Large intestine (tissue), 3 donors: ENCODE data around the gene ASTN2. TPM values are rescaled to one million over a fixed set of nuclear protein-coding genes. Genes with fewer than 3 reads are reported as not detected.

Source experiments
- DNase-seq, 2 donors: peaks; one replicate each; pipeline versions ENCODE4 v3.0.0 to v3.0.0-alpha.2; 2013
- H3K27ac ChIP-seq: one replicate; pipeline ENCODE4 v1.5.1; 2013; ENCODE audit warnings: low read length
- H3K27me3 ChIP-seq: 2 replicates; pipeline ENCODE4 v1.6.1; 2013; ENCODE audit warnings: low read length; ENCODE audit not compliant: control insufficient read depth, insufficient read depth
- H3K36me3 ChIP-seq: 2 replicates; pipeline ENCODE4 v1.6.1; 2013; ENCODE audit warnings: low read length; ENCODE audit not compliant: control insufficient read depth, insufficient read depth
- H3K4me1 ChIP-seq: one replicate; pipeline ENCODE4 v1.6.1; 2013; ENCODE audit warnings: low read length; ENCODE audit not compliant: control insufficient read depth, insufficient read depth
- H3K4me3 ChIP-seq: one replicate; pipeline ENCODE4 v1.5.1; 2013; ENCODE audit warnings: low read length
- H3K9me3 ChIP-seq: one replicate; pipeline ENCODE4 v1.6.1; 2013; ENCODE audit warnings: mild to moderate bottlenecking, low read depth, low read length, moderate library complexity; ENCODE audit not compliant: control insufficient read depth
- WGBS: methylation state at CpG from one replicate; pipeline ENCODE4 v1.1.5; 2013; ENCODE audit warnings: low lambda C conversion rate; ENCODE audit not compliant: insufficient coverage; 5-methylcytosine and 5-hydroxymethylcytosine counted together
- polyA plus RNA-seq: library from polyadenylated mRNA; unstranded; fragments of 120-200 nt; gene quantifications from one replicate; pipeline ENCODE4 v1.2.1, GENCODE V29; 2013

Gene ASTN2
- polyA plus RNA-seq, 1 donor, result 11.4 TPM

- H3K27me3 ChIP-seq, result no peaks in the 10 kb centered on the region
- no peaks in the 10 kb centered on the region for H3K4me1 ChIP-seq
- 80% methylated on average over 1 of the region's 3 CpGs for WGBS
Measured at GRCh38 chr9:116395699-116396037, 1019.2 kb downstream of the ASTN2 start.

DNA sequence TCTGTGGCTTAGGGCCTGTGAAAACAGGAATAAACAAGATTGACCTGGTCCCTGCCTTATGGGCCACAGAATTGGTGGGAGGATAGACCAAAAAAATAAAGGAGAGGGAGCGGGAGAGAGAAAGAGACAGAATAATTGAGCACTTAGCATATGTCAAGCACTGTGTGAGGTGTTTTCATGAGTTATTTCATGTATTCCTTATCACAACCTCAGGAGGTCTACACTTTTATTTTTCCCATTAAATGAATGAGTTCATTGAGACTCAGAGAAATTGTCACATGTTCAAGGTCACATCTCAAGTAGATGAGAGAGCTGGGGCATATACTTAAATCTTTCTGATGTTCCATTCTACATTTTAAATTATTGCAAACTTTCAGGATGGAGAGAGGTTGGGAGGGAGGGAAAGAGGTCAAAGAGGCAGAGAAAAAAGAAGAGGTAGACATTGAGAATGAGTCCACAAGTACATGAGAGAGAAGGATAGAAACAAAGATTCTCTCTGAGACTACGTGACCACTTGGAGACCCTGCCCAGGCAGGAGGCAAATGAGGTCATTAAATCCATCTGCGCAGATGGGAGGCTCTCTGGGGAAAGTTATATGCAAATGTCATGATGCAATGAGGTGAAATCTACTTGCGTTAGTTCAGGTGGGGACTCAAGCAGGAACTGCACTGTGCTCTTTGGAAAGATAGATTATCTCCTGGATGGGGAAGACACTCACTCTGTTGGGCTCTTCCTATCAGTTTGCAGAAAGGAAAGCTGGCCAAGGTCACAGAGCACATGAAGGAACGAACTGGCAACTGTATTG is 1019.8 kb downstream of the ASTN2 start:
- H3K4me3 ChIP-seq, result no peak overlapping the region
- WGBS, result no CpG with 5 or more reads among the region's 5 CpGs
- no peaks in the 10 kb centered on the region for H3K4me1 ChIP-seq
- no peak for DNase-seq
- H3K9me3 ChIP-seq, result no peaks in the 10 kb centered on the region
- H3K36me3 ChIP-seq, result peaks cover 5% of the 10 kb centered on the region
- no peaks in the 10 kb centered on the region for H3K27me3 ChIP-seq
- H3K27ac ChIP-seq, result no peak overlapping the region

More at GRCh38 chr9:116395699-116396037, 1019.2 kb downstream of the ASTN2 start:
- no peak for DNase-seq
- Histone ChIP-seq H3K36me3 (peaks cover 5% of the 10 kb centered on the region), H3K4me3 (no peak overlapping the region), H3K27ac (no peak overlapping the region), H3K9me3 (no peaks in the 10 kb centered on the region)

GRCh38 chr9:116394070-116394469 is 1020.8 kb downstream of the ASTN2 start:
- WGBS, result 89% methylated on average over 2 of the region's 6 CpGs
- DNase-seq, result no peak
- H3K36me3 ChIP-seq, result peaks cover 5% of the 10 kb centered on the region
- H3K4me1 ChIP-seq, result no peaks in the 10 kb centered on the region
- H3K27ac ChIP-seq, result no peak overlapping the region
- no peaks in the 10 kb centered on the region for H3K9me3 ChIP-seq
- H3K4me3 ChIP-seq, result no peak overlapping the region
- H3K27me3 ChIP-seq, result no peaks in the 10 kb centered on the region

DNA sequence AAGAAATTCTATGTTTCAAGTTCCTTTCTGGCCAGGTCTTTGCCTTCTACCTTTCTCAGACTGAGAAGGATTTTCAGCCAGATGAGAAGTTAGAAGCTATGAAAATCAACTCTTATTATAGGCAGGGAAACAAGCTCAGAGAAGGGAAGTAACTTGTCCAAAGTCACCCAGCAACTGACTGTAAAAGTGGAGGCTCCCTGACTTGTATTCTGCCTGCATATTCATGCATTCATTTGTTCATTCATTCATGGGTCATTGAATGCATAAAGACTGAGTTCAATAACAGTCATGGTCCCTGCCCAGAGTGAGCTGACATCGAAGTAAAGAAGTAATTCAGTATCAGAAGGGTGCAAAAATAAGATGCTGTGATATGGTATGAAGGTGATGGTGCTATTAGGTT is 1021.7 kb downstream of the ASTN2 start:
- H3K27ac ChIP-seq, result no peak overlapping the region
- no peaks in the 10 kb centered on the region for H3K9me3 ChIP-seq
- no peaks in the 10 kb centered on the region for H3K27me3 ChIP-seq
- no CpG with 5 or more reads among the region's 1 CpG for WGBS
- peaks cover 5% of the 10 kb centered on the region for H3K36me3 ChIP-seq
- no peak for DNase-seq
- no peak overlapping the region for H3K4me3 ChIP-seq
- no peaks in the 10 kb centered on the region for H3K4me1 ChIP-seq

DNA sequence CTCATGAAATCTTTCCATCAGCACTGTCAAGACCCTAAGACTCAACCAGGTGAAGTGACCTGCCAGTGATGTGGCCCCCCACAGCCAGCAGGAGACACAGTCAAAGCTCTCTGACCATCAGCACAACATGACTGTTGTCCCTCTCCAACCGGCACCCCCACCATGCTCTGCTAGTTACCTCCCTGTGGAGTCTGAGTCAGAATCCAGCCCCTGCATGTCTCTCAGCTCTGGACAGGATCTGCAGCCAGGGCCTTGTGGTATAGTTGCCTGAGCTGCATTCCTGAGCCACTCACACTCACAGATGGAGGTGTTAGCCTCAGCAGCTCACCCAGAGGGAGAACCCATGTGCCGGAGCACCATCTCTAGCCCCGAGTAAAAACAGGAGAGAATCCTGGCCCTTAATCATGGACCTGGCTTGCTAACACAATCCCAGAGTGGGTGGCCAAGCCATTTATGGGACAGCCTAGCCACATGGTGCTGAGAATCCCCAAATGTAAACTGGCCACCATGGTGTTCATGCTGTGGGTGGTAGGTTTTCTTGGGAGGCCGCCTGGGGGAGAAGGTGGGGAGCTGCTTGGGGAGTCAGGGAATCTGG is 1023.5 kb downstream of the ASTN2 start:
- no peak for DNase-seq
- no peaks in the 10 kb centered on the region for H3K9me3 ChIP-seq
- no CpG with 5 or more reads among the region's 4 CpGs for WGBS

DNA sequence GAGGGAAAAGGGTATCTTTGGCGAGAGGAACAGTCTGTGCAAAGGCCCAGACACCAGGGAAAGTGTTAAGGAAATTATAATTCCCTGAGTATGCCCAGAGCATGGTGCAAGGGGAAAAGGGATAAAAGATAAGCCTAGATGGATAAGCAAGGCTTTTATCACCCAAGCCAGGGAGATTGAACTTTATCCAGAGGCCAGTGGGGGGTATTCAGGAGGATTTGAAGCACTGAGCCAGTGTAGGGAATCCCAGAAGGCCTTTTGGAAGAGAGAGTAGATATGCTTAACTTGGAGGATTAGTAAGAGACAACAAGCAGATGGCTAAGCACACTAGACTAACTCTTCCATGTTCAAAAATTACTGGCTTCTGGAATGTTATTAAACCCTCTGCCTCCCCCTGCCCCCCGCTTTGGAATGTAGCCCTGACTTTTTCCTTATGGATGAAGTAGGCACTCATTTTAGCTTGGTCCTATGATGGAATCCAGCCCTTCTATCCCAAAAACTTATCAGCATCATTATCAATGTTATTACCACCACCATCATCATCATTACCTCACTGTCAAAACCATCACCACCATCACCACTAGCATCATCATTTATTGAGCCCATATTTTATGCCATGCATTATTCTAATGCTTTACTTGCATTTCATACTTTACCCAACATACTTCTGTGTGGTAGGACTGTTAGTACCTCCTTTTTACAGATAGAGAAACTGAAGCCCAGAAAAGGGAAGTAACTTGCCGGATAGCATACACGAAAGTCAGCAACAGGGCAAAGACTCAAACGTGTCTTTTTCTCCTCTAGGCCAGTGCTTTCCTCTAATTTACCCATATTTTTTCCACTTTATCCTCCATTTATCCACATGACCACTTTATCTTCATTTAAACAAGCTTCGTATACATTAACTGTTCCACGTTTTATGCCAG is 1024.3 kb downstream of the ASTN2 start:
- 82% methylated on average over 3 of the region's 7 CpGs for WGBS
- no peaks in the 10 kb centered on the region for H3K27me3 ChIP-seq
- H3K4me1 ChIP-seq, result no peaks in the 10 kb centered on the region
- peaks cover 5% of the 10 kb centered on the region for H3K36me3 ChIP-seq
- DNase-seq, result no peak
- no peak overlapping the region for H3K4me3 ChIP-seq
- H3K27ac ChIP-seq, result no peak overlapping the region
- no peaks in the 10 kb centered on the region for H3K9me3 ChIP-seq

More for the DNA sequence above, 1023.5 kb downstream of the ASTN2 start:
- H3K4me1 ChIP-seq, result no peaks in the 10 kb centered on the region
- no peak overlapping the region for H3K4me3 ChIP-seq
- H3K27me3 ChIP-seq, result no peaks in the 10 kb centered on the region
- peaks cover 5% of the 10 kb centered on the region for H3K36me3 ChIP-seq
- H3K27ac ChIP-seq, result no peak overlapping the region

- Histone ChIP-seq H3K27ac (no peak overlapping the region), H3K27me3 (no peaks in the 10 kb centered on the region), H3K4me3 (no peak overlapping the region), H3K4me1 (no peaks in the 10 kb centered on the region), H3K36me3 (peaks cover 5% of the 10 kb centered on the region), H3K9me3 (no peaks in the 10 kb centered on the region)
- 100% methylated on average over 1 of the region's 1 CpG for WGBS
- DNase-seq, result no peak
Measured at GRCh38 chr9:116389541-116390302, 1025.1 kb downstream of the ASTN2 start.

- no peaks in the 10 kb centered on the region for H3K27me3 ChIP-seq
- DNase-seq, result no peak
- H3K27ac ChIP-seq, result no peak overlapping the region
- H3K4me3 ChIP-seq, result no peak overlapping the region
- WGBS, result no CpG with 5 or more reads among the region's 6 CpGs
- no peaks in the 10 kb centered on the region for H3K4me1 ChIP-seq
- H3K36me3 ChIP-seq, result peaks cover 5% of the 10 kb centered on the region
- no peaks in the 10 kb centered on the region for H3K9me3 ChIP-seq
Measured at GRCh38 chr9:116387934-116388698, 1026.7 kb downstream of the ASTN2 start.

GRCh38 chr9:116383936-116384335 is 1030.9 kb downstream of the ASTN2 start:
- no CpG with 5 or more reads among the region's 4 CpGs for WGBS
- H3K27ac ChIP-seq, result no peak overlapping the region
- H3K9me3 ChIP-seq, result no peaks in the 10 kb centered on the region
- no peaks in the 10 kb centered on the region for H3K27me3 ChIP-seq
- no peaks in the 10 kb centered on the region for H3K4me1 ChIP-seq
- H3K36me3 ChIP-seq, result no peaks in the 10 kb centered on the region
- DNase-seq, result no peak
- H3K4me3 ChIP-seq, result no peak overlapping the region
